ENCODE results near the gene FGD4.

Gene FGD4

GRCh38 chr12:32679920-32680237 is 280.5 kb downstream of the FGD4 start:
- DNase-seq (ENCODE audit: low spot score): no peak

GRCh38 chr12:32680787-32681186 is 281.4 kb downstream of the FGD4 start:
- no peak for DNase-seq (ENCODE audit: low spot score)

- DNase-seq (ENCODE audit: low spot score): no peak
Measured at GRCh38 chr12:32681272-32681671, 281.9 kb downstream of the FGD4 start.

DNA sequence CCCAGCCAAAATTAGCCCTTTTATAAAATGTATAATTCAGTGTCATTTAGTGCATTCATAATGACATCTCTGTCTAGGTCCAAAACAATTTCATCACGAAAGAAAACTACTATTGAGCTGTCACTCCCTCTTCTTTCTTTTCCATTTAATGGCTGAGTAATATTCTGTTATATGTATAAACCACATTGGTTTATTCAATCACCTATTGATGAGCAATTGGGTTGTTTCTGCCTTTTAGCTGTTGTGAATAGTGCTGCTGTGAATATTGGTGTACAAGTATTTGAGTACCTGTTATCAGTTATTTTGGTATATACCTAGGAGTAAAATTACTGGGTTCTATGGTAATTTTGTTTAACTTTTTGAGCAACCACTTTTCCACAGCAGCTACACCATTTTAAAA is 287.0 kb downstream of the FGD4 start:
- DNase-seq (ENCODE audit: low spot score): no peak

GRCh38 chr12:32688786-32689185 is 289.4 kb downstream of the FGD4 start:
- DNase-seq (ENCODE audit: low spot score): no peak

DNA sequence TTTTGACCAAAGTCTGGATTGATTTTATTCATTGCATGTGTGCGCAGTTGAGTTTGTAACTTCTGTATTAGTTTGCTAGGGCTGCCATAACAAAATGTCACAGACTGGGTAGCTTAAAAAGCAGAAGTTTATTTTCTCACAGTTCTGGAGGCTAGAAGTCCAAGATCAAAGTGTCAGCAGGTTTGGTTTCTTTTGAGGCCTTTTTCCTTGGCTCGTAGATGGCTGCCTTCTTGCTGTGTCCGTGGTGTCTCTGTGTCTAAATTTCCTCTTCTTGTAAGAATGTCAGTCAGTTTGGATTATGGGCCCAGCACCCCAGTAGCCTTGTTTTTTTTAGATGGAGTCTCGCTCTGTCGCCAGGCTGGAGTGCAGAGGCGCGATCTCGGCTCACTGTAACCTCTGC is 291.6 kb downstream of the FGD4 start:
- DNase-seq (ENCODE audit: low spot score): no peak

GRCh38 chr12:32692358-32692757 is 293.0 kb downstream of the FGD4 start:
- no peak for DNase-seq (ENCODE audit: low spot score)

GRCh38 chr12:32693036-32693435 is 293.7 kb downstream of the FGD4 start:
- DNase-seq (ENCODE audit: low spot score): no peak

Measured in GM03348 (cell line).